H7 (cell line): ENCODE results near the gene EBLN1. TPM values are rescaled to one million over a fixed set of nuclear protein-coding genes. Genes with fewer than 3 reads are reported as not detected.

ENCODE experiments used
- DNase-seq: peaks from one replicate; pipeline ENCODE4 v3.0.0; 2012
- H3K27me3 ChIP-seq: 2 replicates; pipeline ENCODE4 v1.6.0; 2011; ENCODE audit warnings: mild to moderate bottlenecking, low read length; ENCODE audit not compliant: control insufficient read depth, insufficient read depth
- H3K36me3 ChIP-seq: replicated peaks from 2 replicates; pipeline ENCODE4 v1.5.1; 2011; ENCODE audit warnings: low read length; ENCODE audit not compliant: control insufficient read depth, insufficient read depth
- H3K4me3 ChIP-seq: 2 replicates; pipeline ENCODE4 v1.5.1; 2011; ENCODE audit warnings: low read depth, mild to moderate bottlenecking, control low read depth, low read length, moderate library complexity; ENCODE audit not compliant: insufficient read depth
- total RNA-seq: library from RNA; depleted of rRNA; stranded (reverse); fragments of >200 nt; shearing (Covaris generic); gene quantifications from 2 replicates; pipeline ENCODE4 v1.2.3, GENCODE V29; 2014; rRNA removed

EBLN1 gene
- total RNA-seq, 1 experiment from 2014 or later = not detected

- Histone ChIP-seq H3K27me3 (no peaks in the 10 kb centered on the region), H3K36me3 (no peaks in the 10 kb centered on the region), H3K4me3 (no peak overlapping the region)
- DNase-seq = no peak
These were observed 32.2 kb downstream of the EBLN1 start for GRCh38 chr10:22185586-22185985.

- H3K36me3 ChIP-seq = no peaks in the 10 kb centered on the region
- DNase-seq = no peak
- H3K4me3 ChIP-seq = no peak overlapping the region
These were observed 33.9 kb downstream of the EBLN1 start for GRCh38 chr10:22183771-22184461.

GRCh38 chr10:22180724-22181123 is 37.1 kb downstream of the EBLN1 start:
- no peak overlapping the region for H3K4me3 ChIP-seq
- H3K27me3 ChIP-seq = no peaks in the 10 kb centered on the region
- H3K36me3 ChIP-seq = no peaks in the 10 kb centered on the region
- DNase-seq = no peak

More at GRCh38 chr10:22183771-22184461, 33.9 kb downstream of the EBLN1 start:
- H3K27me3 ChIP-seq = no peaks in the 10 kb centered on the region

- Histone ChIP-seq H3K36me3 (no peaks in the 10 kb centered on the region), H3K27me3 (no peaks in the 10 kb centered on the region), H3K4me3 (no peak overlapping the region)
- DNase-seq = no peak
These were observed 43.4 kb downstream of the EBLN1 start for GRCh38 chr10:22174442-22174841.

- DNase-seq = no peak
- no peaks in the 10 kb centered on the region for H3K36me3 ChIP-seq
- no peak overlapping the region for H3K4me3 ChIP-seq
- H3K27me3 ChIP-seq = no peaks in the 10 kb centered on the region
These were observed 46.7 kb downstream of the EBLN1 start for GRCh38 chr10:22171131-22171530.

GRCh38 chr10:22170582-22170981 is 47.2 kb downstream of the EBLN1 start:
- no peak for DNase-seq
- Histone ChIP-seq H3K4me3 (no peak overlapping the region), H3K36me3 (no peaks in the 10 kb centered on the region), H3K27me3 (no peaks in the 10 kb centered on the region)

- Histone ChIP-seq H3K4me3 (no peak overlapping the region), H3K36me3 (no peaks in the 10 kb centered on the region), H3K27me3 (no peaks in the 10 kb centered on the region)
- no peak for DNase-seq
These were observed 57.8 kb downstream of the EBLN1 start for GRCh38 chr10:22159979-22160378.

- Histone ChIP-seq H3K36me3 (no peaks in the 10 kb centered on the region), H3K4me3 (no peak overlapping the region), H3K27me3 (no peaks in the 10 kb centered on the region)
- no peak for DNase-seq
These were observed 58.6 kb downstream of the EBLN1 start for GRCh38 chr10:22159180-22159579.

Other genes starting within 250 kb of the EBLN1 start
- 17.9 and 20.4 TPM in 2 replicates for gene DNAJC1, start 214.3 kb downstream of the EBLN1 start, total RNA-seq
- 1.1 and 1.8 TPM in 2 replicates for gene COMMD3, start 98.4 kb upstream of the EBLN1 start, total RNA-seq
- 1.3 and 4.1 TPM in 2 replicates for gene BMI1, start 103.1 kb upstream of the EBLN1 start, total RNA-seq
- not detected in 2 replicates for gene SPAG6, start 127.5 kb upstream of the EBLN1 start, total RNA-seq